ENCODE results near the gene SURF6.
A peak's percentile ranks its signal among the peaks of the same experiment; 100 is the strongest.

Gene SURF6

GRCh38 chr9:133367778-133368177 is 31.8 kb upstream of the SURF6 start:
- DNase-seq (ENCODE audit: low read depth in 3 of 3), result no peak

DNA sequence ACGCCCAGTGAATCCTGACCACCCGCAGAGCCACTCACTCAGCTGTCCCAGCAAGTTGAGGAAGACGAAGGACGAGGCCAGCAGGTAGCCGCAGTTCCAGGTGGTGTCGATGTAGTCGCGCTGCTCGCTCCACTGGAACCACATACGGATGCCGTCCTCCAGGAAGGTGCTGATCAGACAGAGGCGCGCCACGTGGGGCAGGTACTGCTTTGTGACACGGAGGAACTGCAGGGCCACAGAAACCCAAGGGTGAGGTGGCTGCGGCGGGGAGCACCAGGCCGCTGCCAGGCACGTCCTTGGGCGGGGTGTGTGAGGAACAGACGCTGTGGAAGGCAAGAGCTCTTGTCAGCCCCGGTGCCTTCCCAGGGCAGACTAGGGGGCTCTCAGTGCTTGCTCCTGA is 31.2 kb upstream of the SURF6 start:
- DNase-seq (ENCODE audit: low read depth in 3 of 3), result no peak

GRCh38 chr9:133366435-133366834 is 30.4 kb upstream of the SURF6 start:
- DNase-seq (ENCODE audit: low read depth in 3 of 3), result no peak

DNA sequence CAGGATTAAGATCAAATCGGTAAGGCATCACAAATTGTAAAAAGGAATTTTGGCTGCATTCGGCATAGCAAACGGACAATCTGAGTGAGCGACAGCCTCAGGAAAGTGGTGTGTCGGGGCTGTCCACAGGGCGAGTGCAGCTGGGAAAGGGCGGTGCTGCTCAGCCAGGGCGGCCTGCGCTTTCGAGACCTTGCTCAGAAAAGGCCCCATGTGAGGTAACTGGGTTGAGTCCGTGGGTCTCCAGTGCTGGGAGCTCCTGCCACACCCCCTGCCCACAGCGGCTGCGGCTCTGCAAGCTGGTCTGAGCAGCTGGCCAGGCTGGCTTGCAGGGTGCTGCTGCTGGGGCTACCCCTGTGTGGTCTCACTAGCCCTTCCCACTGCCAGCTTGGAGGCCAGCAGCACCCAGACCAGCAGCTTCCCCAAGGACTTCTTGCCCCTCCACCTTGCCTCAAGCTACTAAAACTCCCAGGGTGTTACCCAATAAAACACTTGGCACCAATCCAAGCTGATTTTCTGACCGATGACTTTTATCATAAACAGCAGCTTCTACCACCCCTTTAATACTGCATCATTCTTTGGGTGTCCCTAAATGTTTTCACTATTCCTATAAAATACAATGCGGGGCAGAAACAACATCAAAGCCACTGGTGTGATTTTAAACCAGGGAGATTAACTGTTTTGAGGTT is 26.5 kb upstream of the SURF6 start:
- DNase-seq (ENCODE audit: low read depth in 3 of 3), result no peak

- DNase-seq (ENCODE audit: low read depth in 3 of 3), result no peak
Measured at GRCh38 chr9:133361507-133362092, 25.6 kb upstream of the SURF6 start.

- no peak for DNase-seq (ENCODE audit: low read depth in 3 of 3)
Measured at GRCh38 chr9:133360400-133361393, 24.7 kb upstream of the SURF6 start.

DNA sequence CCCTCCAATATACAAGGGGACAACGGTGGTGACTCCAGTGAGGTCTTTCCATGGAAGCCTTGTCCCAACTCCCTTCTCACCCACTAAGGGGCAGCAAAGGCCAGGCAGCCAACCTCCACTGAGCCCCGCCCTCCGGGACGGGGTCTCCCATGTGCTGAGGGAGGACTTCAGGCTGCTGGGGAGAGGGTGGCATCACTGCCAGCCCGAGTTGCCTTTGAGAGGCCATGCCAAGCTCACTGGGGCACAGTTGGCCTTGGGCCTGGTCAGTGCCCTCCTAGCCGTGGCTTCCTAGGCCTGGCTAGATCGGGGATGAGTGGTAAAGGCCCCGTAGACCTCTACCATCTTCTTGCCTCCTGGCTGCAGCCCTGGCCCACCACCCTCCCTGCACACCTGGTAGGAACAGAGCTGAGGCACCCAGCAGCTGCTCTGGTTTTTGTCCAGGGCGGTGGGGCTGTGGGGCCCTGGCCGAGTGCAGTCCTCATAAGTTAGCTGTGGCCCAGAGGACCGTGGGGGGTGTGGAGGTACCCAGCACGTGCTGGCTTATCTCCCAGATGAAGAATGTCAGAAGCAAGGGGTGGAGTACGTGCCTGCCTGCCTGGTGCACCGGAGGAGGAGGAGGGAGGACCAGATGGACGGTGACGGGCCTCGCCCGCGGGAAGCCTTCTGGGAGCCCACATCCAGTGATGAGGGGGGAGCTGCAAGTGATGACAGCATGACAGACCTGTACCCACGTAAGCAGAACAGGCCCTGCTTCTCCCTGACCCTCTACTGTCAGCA is 23.6 kb upstream of the SURF6 start:
- DNase-seq (ENCODE audit: low read depth in 3 of 3), result no peak

- DNase-seq (ENCODE audit: low read depth in 3 of 3), result no peak
Measured at GRCh38 chr9:133357656-133358055, 21.7 kb upstream of the SURF6 start.

- peak; percentile 84 to 92 (median 85) for DNase-seq (ENCODE audit: low read depth in 3 of 3)
Measured at GRCh38 chr9:133356391-133357091, 20.6 kb upstream of the SURF6 start, which contains the start of the genes SURF1 and SURF2. TSS of gene SURF1 (minus strand) at chr9:133356487. CDS start at chr9:133356453, 34 bp downstream. TSS of gene SURF2 (plus strand) at chr9:133356550. CDS start at chr9:133356593, 43 bp downstream.

GRCh38 chr9:133355881-133356357 is 19.9 kb upstream of the SURF6 start:
- DNase-seq (ENCODE audit: low read depth in 3 of 3), result no peak

DNA sequence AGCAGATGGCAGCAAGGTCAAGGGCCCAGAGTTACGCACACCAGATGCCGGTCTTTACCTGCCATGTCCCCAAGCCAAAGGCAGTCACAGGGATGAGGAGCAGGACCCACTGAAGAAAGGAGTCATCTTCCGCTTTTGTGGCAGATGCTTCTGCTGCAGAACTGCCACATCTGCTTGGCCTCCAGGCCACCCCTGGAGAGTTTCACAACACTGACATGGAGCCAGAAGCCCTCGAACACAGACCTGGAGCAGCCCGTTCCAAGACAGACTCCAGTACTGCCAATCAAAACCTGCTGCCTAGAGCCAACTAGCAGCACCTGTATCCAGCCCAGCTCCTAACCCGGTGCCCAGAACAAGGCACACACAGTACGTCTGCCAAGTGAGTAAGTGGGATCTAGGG is 18.8 kb upstream of the SURF6 start:
- DNase-seq (ENCODE audit: low read depth in 3 of 3), result no peak

- DNase-seq (ENCODE audit: low read depth in 3 of 3), result no peak
Measured at GRCh38 chr9:133353548-133353947, 17.6 kb upstream of the SURF6 start.

DNA sequence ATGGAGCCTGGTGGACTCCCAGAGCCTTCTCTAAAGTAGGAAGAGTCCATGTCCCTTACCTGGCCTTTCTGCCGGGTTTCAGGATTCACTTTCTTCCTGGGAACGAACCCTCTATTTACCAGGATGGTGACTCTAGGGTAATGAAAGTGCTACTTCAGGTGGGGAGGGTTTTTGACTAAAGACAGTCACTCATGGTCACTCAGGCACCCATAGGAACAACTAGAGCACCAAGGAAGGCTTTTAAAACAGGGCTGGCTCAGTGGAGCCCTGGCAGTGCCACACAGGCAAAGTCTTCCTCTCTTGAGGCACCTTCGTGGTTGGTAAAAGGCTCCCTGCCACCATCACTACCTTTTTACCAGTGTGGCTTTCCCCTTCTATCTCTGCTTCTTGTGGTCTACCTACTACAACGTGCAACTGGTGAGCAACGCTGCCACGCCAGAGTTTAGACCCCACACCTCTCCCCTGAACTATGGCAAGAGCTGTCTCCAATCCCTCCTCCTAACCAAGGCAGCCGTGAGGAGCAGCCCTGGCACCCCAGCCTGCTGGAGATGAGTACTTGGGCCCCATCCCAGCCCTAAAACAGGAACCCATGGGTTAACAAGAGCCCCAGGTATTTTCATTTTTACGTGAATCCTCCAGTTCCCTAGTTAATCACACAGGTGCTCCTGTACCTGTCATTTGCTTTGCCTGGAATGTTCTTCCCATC is 16.8 kb upstream of the SURF6 start:
- no peak for DNase-seq (ENCODE audit: low read depth in 3 of 3)

DNA sequence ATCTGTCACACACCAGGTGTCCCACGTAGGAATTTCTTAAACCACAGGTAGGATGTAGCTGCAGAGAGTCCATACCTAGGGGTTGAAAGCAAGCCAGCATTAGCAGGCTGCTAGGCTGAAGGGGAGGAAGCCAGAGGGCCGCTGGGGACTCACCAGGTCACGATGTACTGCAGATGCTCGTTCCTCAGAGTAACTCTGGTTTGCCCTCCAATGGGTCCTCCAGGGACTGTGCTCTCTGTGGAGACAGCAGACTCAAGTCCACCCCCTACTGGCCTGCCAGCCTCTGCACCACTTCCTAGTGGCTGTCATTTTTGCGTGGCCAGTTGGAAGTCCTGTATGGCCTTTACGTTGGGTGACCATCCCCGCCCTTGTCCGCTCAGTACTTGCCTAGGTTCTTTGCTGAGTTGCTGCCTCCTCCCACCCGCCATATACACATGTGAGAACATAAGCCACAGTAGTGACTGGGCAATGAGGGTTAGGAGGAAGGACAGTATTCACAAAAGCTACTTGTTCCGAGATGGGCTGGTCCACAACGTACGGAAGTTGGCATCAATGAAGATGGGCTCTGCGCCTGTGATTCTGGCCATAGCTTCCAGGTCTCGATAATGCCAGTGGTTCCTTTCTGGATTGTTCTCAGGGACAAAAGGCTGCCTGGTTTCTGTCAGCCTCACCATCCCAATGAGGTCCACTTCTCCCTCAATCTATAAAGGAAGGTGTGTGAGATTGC is 16.1 kb upstream of the SURF6 start:
- DNase-seq (ENCODE audit: low read depth in 3 of 3), result no peak

GRCh38 chr9:133351526-133351907 is 15.5 kb upstream of the SURF6 start:
- no peak for DNase-seq (ENCODE audit: low read depth in 3 of 3)

GRCh38 chr9:133349965-133350616 is 14.1 kb upstream of the SURF6 start:
- DNase-seq (ENCODE audit: low read depth in 3 of 3), result no peak

GRCh38 chr9:133348718-133349573 is 13.0 kb upstream of the SURF6 start:
- no peak for DNase-seq (ENCODE audit: low read depth in 3 of 3)
